ENCODE measurements around the gene SLC29A2.

The SLC29A2 gene

GRCh38 chr11:66338276-66339161, 33.0 kb downstream of the SLC29A2 start:
- H3K4me3 ChIP-seq (replicated peaks; ENCODE audit: low read depth, low read length) = no peak overlapping the region
- DNase-seq (ENCODE audit: extremely low read depth, low read depth) = no peak

GRCh38 chr11:66337103-66337899, 34.3 kb downstream of the SLC29A2 start:
- TF ChIP-seq CTCF (IDR thresholded peaks at IDR 0.05; ENCODE audit: low read depth, low read length, missing control alignments) = no peak
- peak overlapping the region; percentile 89 for H3K4me3 ChIP-seq (replicated peaks; ENCODE audit: low read depth, low read length)
- no peak for DNase-seq (ENCODE audit: extremely low read depth, low read depth)

More at GRCh38 chr11:66338276-66339161, 33.0 kb downstream of the SLC29A2 start:
- no peak for TF ChIP-seq CTCF (IDR thresholded peaks at IDR 0.05; ENCODE audit: low read depth, low read length, missing control alignments)

GRCh38 chr11:66336234-66337102, 35.1 kb downstream of the SLC29A2 start, which contains the start of gene RIN1:
RIN1 (minus strand) TSS chr11:66336434; CDS start chr11:66336402, 32 bp downstream.
- peak within 1 kb of the TSS; percentile 89 for H3K4me3 ChIP-seq (replicated peaks; ENCODE audit: low read depth, low read length)
- peak; percentile 21 for TF ChIP-seq CTCF (IDR thresholded peaks at IDR 0.05; ENCODE audit: low read depth, low read length, missing control alignments)
- DNase-seq (ENCODE audit: extremely low read depth, low read depth) = peak; percentile 97

GRCh38 chr11:66335531-66336233, 35.9 kb downstream of the SLC29A2 start:
- H3K4me3 ChIP-seq (replicated peaks; ENCODE audit: low read depth, low read length) = peak overlapping the region; percentile 89
- no peak for TF ChIP-seq CTCF (IDR thresholded peaks at IDR 0.05; ENCODE audit: low read depth, low read length, missing control alignments)
- DNase-seq (ENCODE audit: extremely low read depth, low read depth) = no peak

GRCh38 chr11:66334605-66335442, 36.7 kb downstream of the SLC29A2 start:
- H3K4me3 ChIP-seq (replicated peaks; ENCODE audit: low read depth, low read length) = peak overlapping the region; percentile 89
- TF ChIP-seq CTCF (IDR thresholded peaks at IDR 0.05; ENCODE audit: low read depth, low read length, missing control alignments) = no peak
- DNase-seq (ENCODE audit: extremely low read depth, low read depth) = no peak

All from HFF-Myc (cell line).